Upper lobe of right lung (tissue), 1 donor: ENCODE results near the gene CADM1. TPM values are rescaled to one million over a fixed set of nuclear protein-coding genes. Genes with fewer than 3 reads are reported as not detected.

ENCODE experiments used
- ATAC-seq: fragments of 200-7000 bp; cut with Tn5 transposase; one replicate; pipeline ENCODE4 v1.9.1; 2020; ENCODE audit warnings: mild to moderate bottlenecking, moderate library complexity
- DNase-seq: peaks from one replicate; pipeline ENCODE4 v3.0.0-alpha.2; 2020
- H3K27ac ChIP-seq: fragments of 200-600 bp; one replicate; pipeline ENCODE4 v1.8.0; 2022
- H3K27me3 ChIP-seq: fragments of 200-600 bp; one replicate; pipeline ENCODE4 v1.8.0; 2022; ENCODE audit warnings: mild to moderate bottlenecking
- H3K36me3 ChIP-seq: fragments of 200-600 bp; one replicate; pipeline ENCODE4 v1.8.0; 2022
- H3K4me1 ChIP-seq: fragments of 200-600 bp; one replicate; pipeline ENCODE4 v1.8.0; 2022
- H3K4me3 ChIP-seq: fragments of 200-600 bp; one replicate; pipeline ENCODE4 v1.8.0; 2022; ENCODE audit warnings: mild to moderate bottlenecking
- H3K9me3 ChIP-seq: fragments of 200-600 bp; one replicate; pipeline ENCODE4 v1.8.0; 2022
- intact Hi-C: fragments of 100-400 bp; cut with DNase I; formaldehyde crosslinking; loops from one replicate; pipeline ENCODE4 v1.11.0; 2022
- total RNA-seq: library from RNA; stranded (reverse); fragmentation: NEBNext Ultra II Directional; extraction: Animal tissue kit (Norgen Biotek cat#: 25700); gene quantifications from one replicate; pipeline ENCODE4 v1.2.1, GENCODE V29; 2021
- TF ChIP-seq, protein P1 (sequence below): fragments of 200-600 bp; IDR thresholded peaks from one replicate; pipeline ENCODE4 v1.8.0; 2022; ENCODE audit warnings: antibody characterized with exemption
- donor health status: DM: no; HTN: yes; CAD: no; lungs with severe emphysema.

The CADM1 gene
- total RNA-seq, 1 donor from 2014 or later: 222 TPM

DNA sequence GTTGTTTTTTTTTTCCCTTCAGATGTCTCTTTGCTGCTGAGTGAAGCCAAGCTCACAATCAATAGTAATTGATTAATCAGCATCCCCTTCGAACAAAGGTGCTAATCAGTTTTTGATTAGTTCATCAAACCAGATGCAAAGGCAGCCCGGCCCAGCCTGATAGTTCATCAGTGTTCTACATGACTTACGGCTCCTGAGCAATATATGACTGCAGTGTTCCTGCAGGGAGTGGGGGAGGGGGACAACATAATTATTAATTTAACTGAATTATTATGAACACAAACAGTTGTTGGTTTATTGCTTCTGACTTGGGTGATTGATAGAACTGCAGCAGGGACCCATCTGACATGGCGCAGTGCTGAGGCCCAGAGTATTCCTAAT, 315.3 kb downstream of the CADM1 start:
- Histone ChIP-seq H3K9me3 (no peaks in the 10 kb centered on the region), H3K27me3 (no peaks in the 10 kb centered on the region), H3K27ac (no peak overlapping the region), H3K4me3 (no peak overlapping the region), H3K4me1 (no peaks in the 10 kb centered on the region), H3K36me3 (no peaks in the 10 kb centered on the region)
- TF ChIP-seq, protein P1, sequence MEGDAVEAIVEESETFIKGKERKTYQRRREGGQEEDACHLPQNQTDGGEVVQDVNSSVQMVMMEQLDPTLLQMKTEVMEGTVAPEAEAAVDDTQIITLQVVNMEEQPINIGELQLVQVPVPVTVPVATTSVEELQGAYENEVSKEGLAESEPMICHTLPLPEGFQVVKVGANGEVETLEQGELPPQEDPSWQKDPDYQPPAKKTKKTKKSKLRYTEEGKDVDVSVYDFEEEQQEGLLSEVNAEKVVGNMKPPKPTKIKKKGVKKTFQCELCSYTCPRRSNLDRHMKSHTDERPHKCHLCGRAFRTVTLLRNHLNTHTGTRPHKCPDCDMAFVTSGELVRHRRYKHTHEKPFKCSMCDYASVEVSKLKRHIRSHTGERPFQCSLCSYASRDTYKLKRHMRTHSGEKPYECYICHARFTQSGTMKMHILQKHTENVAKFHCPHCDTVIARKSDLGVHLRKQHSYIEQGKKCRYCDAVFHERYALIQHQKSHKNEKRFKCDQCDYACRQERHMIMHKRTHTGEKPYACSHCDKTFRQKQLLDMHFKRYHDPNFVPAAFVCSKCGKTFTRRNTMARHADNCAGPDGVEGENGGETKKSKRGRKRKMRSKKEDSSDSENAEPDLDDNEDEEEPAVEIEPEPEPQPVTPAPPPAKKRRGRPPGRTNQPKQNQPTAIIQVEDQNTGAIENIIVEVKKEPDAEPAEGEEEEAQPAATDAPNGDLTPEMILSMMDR: no peak
- ATAC-seq: no peak
- no peak for DNase-seq
- intact Hi-C loops: no loop called here

DNA sequence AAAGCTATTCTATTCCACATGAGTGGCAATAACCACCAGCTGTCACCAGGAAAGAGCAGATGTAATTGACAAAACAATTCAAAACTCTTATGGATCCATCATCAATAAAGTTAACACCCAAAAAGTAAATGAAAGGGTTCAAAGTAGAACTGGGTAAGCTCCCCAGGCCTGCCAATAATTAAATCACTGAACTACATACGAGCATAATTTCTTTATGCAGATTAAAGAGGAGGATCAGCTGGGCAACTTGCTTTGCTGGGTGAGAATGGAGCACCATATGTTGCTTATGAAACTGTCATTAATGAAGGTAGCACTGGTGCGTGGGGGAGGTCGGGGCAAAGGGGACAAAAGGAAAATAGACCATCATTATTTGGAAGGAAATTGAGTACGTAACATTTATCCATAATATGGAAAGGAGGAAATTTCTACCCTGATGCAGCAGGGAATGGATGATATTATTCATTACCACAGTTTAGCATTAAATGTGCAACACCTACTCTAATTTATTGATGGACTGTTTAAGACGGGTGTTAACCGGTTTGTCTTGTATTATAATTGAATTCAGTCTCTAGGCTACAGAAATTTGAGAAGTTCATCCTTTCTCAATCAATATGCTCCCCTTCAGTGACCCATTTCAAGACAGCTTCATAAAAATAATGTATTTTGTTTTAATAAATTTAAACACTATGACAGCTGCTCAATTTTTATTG, 315.9 kb downstream of the CADM1 start:
- ATAC-seq: no peak
- Histone ChIP-seq H3K4me3 (no peak overlapping the region), H3K4me1 (no peaks in the 10 kb centered on the region), H3K27me3 (no peaks in the 10 kb centered on the region), H3K36me3 (no peaks in the 10 kb centered on the region), H3K27ac (no peak overlapping the region), H3K9me3 (no peaks in the 10 kb centered on the region)
- DNase-seq: no peak
- intact Hi-C loops: no loop called here
- TF ChIP-seq, protein P1: no peak

DNA sequence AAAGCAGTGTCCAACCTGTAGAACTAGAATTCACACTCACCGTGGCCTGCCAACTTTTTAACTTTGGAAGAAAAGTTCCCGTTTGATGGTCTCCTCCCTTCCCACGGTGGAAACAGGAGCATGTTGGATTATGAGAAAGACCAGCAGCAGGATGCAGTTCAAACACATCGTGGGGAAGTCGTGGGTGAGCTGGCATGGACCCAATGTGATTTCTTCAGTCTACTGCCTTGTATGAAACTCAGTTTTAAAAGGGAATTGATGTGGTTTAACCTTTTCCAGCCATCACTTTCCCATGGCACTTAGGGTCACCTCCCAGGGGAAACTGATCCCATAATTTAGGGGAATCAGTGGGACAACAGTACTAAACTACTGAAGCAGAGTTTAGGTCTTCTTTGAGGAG, 318.3 kb downstream of the CADM1 start:
- Histone ChIP-seq H3K4me3 (no peak overlapping the region), H3K36me3 (no peaks in the 10 kb centered on the region), H3K9me3 (no peaks in the 10 kb centered on the region), H3K27ac (no peak overlapping the region), H3K4me1 (no peaks in the 10 kb centered on the region), H3K27me3 (no peaks in the 10 kb centered on the region)
- TF ChIP-seq, protein P1: no peak
- no peak for DNase-seq
- intact Hi-C loops: no loop called here
- ATAC-seq: no peak

DNA sequence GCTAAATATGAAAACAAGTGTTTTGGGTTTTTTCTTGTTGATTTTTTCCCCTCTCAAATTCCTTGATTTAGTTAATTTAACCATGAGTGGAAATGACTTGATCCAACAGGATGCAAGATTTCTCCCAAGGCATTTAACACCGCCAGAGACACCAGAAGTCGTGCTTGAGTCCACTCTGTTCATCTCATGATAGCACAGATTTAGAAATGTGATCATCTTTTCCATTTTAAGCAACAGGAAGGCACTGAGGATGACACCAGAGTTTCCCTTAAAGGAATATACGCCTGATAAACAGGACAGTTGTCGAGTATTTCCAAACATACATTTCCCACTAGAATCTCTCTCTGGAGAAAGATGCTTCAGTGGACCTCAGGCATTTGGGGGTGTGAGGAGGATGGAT, 318.7 kb downstream of the CADM1 start:
- Histone ChIP-seq H3K4me1 (no peaks in the 10 kb centered on the region), H3K36me3 (no peaks in the 10 kb centered on the region), H3K4me3 (no peak overlapping the region), H3K27ac (no peak overlapping the region), H3K9me3 (no peaks in the 10 kb centered on the region), H3K27me3 (no peaks in the 10 kb centered on the region)
- TF ChIP-seq, protein P1: no peak
- intact Hi-C loops: no loop called here
- ATAC-seq (no peak), DNase-seq (no peak)

DNA sequence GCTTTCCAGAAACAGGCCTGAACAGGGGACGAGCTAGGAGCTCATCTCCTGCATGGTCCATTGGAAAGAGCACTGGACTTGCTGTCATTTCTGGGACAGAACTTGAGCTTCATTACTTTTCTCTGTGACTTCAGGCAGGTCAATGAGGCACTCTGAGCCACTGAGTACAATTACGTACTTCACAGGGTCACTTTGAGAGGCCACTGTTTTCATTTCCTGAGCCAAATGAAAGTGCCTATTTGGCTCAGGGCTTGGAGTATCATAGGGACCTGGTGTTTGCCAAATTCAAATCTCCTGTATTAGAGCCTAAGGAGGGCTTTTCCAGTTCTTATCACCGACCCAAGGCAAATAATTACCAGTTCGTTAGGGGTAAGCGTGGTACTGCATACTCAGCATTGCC, 319.3 kb downstream of the CADM1 start:
- no peak overlapping the region for H3K27ac ChIP-seq
- no peak overlapping the region for H3K4me3 ChIP-seq
- DNase-seq: no peak
- TF ChIP-seq, protein P1: no peak
- no peak for ATAC-seq
- no peaks in the 10 kb centered on the region for H3K36me3 ChIP-seq
- H3K9me3 ChIP-seq: no peaks in the 10 kb centered on the region
- no peaks in the 10 kb centered on the region for H3K4me1 ChIP-seq
- intact Hi-C loops: no loop called here
- H3K27me3 ChIP-seq: no peaks in the 10 kb centered on the region

DNA sequence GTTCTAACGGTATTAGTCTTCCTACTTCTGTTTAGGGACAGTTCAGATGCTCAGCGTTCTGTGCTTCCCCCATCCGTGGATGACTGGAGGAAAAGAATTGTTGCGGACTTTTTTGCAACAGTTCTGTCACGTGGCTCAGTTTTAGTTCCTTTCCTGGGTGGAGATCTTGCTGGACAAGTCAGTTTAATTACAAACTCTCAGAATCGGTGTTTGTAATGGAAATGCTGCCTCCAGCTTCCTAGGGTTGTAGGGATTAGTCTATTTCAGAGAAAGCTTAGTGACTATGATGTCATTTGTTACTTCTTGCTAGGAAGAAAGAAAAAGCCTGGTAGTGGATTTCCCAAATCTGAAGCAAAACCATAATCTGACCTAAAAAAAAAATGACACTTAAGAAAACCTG, 320.4 kb downstream of the CADM1 start:
- no peak overlapping the region for H3K4me3 ChIP-seq
- intact Hi-C loops: no loop called here
- H3K27ac ChIP-seq: no peak overlapping the region
- ATAC-seq (no peak), DNase-seq (no peak)
- H3K27me3 ChIP-seq: no peaks in the 10 kb centered on the region
- H3K4me1 ChIP-seq: no peaks in the 10 kb centered on the region
- TF ChIP-seq, protein P1: no peak
- H3K36me3 ChIP-seq: no peaks in the 10 kb centered on the region
- H3K9me3 ChIP-seq: no peaks in the 10 kb centered on the region
